ENCODE data around the gene BCL7C. TPM values are rescaled to one million over a fixed set of nuclear protein-coding genes. Genes with fewer than 3 reads are reported as not detected.
A peak's percentile ranks its signal among the peaks of the same experiment; 100 is the strongest.

Gene BCL7C
- total RNA-seq, 4 donors from 2014 or later: 39.2 to 48.7 (median 42.0) TPM

DNA sequence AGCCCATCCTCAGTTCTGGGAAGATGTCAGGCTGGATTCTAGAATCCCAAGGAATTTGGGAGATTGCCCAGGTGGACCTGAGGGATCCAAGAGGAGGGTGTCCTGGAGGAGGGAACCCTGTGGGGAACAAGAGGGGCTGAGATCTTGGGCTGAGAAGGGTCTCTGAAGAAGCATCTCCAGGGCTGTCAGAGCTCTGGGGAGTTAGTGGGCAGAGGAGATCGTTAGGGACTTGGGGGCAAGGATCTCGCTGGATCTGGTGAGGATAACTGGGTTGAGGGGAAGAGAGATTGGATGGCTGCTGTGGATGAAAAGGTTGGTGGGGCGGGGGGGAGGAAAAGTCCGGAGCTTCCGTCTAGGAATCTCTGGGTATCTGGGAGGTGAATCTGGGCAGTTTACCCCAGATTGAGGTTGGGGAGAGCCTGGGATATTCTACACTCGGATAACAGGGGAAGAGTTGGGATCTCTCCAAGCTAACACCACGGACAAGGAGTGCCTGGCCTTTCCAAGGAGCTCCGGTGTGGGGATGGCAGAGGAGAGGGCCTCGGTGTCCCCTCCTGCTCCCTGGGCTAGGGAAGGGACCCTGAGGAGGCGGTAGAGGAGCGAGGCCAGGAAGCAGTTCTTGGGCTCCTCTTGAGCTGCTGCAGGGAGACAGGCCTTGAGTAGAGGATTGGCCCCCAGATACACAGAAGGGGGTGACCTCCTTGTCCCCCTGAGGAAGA is 31.2 kb upstream of the BCL7C start:
- 57 to 63% methylated on average over 4 to 8 of the region's 11 CpGs for WGBS, 2 donors (ENCODE audit: low coverage in 1 of 2)
- H3K36me3 ChIP-seq: peaks cover 0 to 40% of the 10 kb centered on the region in 2 donors
- H3K4me1 ChIP-seq: peaks cover 0 to 47% (median 12%) of the 10 kb centered on the region in 3 donors
- peak overlapping the region in 3 of 4 donors; percentile 89 to 99 (median 96) for H3K27ac ChIP-seq
- no peaks in the 10 kb centered on the region for H3K9me3 ChIP-seq
- ATAC-seq: no peak
- H3K4me3 ChIP-seq: peak overlapping the region in 1 of 2 donors; percentile 83
- TF ChIP-seq POLR2A (IDR thresholded peaks at IDR 0.05): no peak
- TF ChIP-seq, protein P1, sequence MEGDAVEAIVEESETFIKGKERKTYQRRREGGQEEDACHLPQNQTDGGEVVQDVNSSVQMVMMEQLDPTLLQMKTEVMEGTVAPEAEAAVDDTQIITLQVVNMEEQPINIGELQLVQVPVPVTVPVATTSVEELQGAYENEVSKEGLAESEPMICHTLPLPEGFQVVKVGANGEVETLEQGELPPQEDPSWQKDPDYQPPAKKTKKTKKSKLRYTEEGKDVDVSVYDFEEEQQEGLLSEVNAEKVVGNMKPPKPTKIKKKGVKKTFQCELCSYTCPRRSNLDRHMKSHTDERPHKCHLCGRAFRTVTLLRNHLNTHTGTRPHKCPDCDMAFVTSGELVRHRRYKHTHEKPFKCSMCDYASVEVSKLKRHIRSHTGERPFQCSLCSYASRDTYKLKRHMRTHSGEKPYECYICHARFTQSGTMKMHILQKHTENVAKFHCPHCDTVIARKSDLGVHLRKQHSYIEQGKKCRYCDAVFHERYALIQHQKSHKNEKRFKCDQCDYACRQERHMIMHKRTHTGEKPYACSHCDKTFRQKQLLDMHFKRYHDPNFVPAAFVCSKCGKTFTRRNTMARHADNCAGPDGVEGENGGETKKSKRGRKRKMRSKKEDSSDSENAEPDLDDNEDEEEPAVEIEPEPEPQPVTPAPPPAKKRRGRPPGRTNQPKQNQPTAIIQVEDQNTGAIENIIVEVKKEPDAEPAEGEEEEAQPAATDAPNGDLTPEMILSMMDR (IDR thresholded peaks at IDR 0.05): no peak
- TF ChIP-seq POLR2AphosphoS5 (IDR thresholded peaks at IDR 0.05): no peak
- no peak for TF ChIP-seq EP300 (IDR thresholded peaks at IDR 0.05)
- no peaks in the 10 kb centered on the region for H3K27me3 ChIP-seq

DNA sequence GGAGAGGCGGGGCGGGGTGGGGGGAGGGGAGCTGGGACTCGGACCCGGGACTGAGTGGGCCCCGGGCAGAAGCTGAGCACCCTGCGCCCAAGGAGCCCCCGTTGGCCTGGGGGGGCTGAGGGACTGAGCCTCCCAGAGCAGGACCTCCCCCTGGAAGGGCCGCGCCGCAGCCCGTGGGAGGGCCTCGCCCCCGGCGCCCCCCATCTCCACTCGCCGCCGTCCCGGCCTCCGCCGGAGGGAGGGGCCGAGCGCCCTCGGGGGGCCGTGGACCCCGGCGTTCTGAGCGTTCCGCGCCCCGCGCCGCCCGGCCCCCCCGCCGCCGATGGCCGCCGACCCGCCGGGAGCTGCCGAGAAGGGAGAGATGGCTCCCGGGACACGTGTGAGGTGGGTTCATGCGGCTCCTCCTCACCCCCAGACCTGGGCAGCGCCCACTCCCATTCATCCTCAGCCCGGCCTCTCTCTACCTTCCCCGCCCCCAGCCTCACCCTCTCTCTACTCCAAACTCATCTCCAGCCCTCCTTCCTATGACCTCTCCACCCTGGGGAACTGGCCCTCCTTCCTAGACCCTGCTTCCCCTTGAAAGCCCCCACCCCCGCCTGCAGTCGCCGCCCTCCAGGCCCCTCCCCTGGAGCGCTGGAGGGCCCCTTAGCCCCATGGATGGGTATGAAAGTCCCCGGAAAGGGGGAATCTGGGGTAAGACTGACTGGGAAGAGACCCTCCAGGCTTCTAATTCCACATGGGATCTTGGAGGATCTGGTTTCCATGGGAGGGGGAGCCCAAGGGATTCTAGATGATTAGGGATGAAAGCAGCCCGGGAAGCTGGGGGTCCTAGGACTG is 30.4 kb upstream of the BCL7C start:
- peaks cover 0 to 47% (median 12%) of the 10 kb centered on the region in 3 donors for H3K4me1 ChIP-seq
- no peak for ATAC-seq
- peak overlapping the region; percentile 75 to 83 for H3K4me3 ChIP-seq

DNA sequence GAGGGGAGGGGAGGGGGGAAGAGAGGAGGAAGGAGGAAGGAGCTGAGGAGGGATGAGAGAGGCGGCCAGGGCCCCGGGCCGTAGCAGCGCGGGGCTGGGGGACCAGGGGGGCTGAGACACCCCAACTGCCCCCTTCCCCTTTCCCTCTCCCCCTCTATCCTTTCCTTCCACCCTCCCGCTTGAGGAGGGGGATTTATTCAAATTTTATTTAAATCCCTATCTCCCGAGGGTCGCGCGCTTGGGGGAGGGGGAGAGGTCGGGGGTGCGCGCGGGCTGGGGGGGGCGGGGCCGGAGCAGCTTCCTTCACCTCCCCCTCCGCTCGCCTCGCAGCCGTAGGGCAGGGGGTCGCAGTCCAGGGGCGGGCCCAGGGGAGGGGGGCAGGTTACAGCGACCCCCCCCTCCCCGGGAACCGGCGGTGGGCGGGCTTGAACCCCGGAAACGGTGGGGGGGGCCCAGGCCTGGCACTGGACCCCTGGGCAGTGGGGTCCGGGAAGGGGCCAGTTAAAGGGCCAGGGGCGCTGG is 29.7 kb upstream of the BCL7C start, which contains the start of gene FBXL19:
TSS of gene FBXL19 (plus strand) at position 19 of the 522 bp plus-strand sequence. CDS start 2,183 bp downstream, outside the sequence.
- TF ChIP-seq, protein P1 (IDR thresholded peaks at IDR 0.05): no peak
- TF ChIP-seq EP300 (IDR thresholded peaks at IDR 0.05): no peak
- no peak for TF ChIP-seq POLR2A (IDR thresholded peaks at IDR 0.05)
- no peak for TF ChIP-seq POLR2AphosphoS5 (IDR thresholded peaks at IDR 0.05)
- WGBS, 2 donors (ENCODE audit: low coverage in 1 of 2): 0% methylated on average over 3 of the region's 31 CpGs; no CpG with 5 or more reads in 1 of the 2 donors

More for the DNA sequence above, 30.4 kb upstream of the BCL7C start:
- WGBS, 2 donors (ENCODE audit: low coverage in 1 of 2): 10% methylated on average over 2 of the region's 53 CpGs; no CpG with 5 or more reads in 1 of the 2 donors
- no peaks in the 10 kb centered on the region for H3K27me3 ChIP-seq
- no peak for TF ChIP-seq POLR2AphosphoS5 (IDR thresholded peaks at IDR 0.05)
- TF ChIP-seq POLR2A (IDR thresholded peaks at IDR 0.05): no peak
- peak overlapping the region; percentile 63 to 99 (median 92) for H3K27ac ChIP-seq
- peaks cover 0 to 33% of the 10 kb centered on the region in 2 donors for H3K36me3 ChIP-seq
- no peaks in the 10 kb centered on the region for H3K9me3 ChIP-seq

DNA sequence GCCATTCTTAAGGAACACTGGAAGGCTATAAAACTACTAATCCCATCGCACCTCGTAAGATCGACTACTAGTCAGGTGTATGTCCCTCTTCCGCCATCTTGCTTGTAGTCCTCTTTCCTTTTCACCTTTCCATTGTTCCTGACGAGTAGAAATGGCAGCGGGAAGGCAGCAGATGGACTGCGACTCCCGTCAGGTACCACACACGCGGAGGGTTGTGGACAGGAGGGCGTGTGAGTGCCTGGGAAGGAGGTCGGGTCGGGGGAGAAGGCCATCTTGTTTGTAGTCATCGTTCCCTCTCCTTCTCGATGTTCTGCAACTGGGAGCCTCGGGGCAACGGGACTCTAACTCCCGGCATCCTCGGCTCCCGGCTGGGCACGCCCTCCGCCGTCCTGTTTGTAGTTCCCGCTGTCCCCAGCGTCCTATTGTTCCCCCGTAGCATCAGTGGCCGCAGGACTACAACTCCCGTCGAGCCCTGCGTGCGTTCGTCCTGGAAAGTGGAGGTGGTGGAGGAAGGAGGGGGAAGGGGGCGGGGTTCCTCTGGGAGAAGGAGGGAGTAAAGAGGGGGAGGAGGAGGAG is 29.2 kb upstream of the BCL7C start:
- 0% methylated on average over 10 of the region's 33 CpGs; no CpG with 5 or more reads in 1 of the 2 donors for WGBS, 2 donors (ENCODE audit: low coverage in 1 of 2)
- Histone ChIP-seq H3K9me3 (no peaks in the 10 kb centered on the region), H3K27me3 (no peaks in the 10 kb centered on the region), H3K4me3 (peak overlapping the region; percentile 75 to 83), H3K27ac (peak overlapping the region; percentile 75 to 99 (median 92)), H3K36me3 (peaks cover 0 to 22% of the 10 kb centered on the region in 2 donors), H3K4me1 (peaks cover 0 to 46% (median 12%) of the 10 kb centered on the region in 3 donors)
- peak; percentile 86 for ATAC-seq
- TF ChIP-seq POLR2A (IDR thresholded peaks at IDR 0.05): no peak
- peak; percentile 68 for TF ChIP-seq POLR2AphosphoS5 (IDR thresholded peaks at IDR 0.05)
- TF ChIP-seq, protein P1 (IDR thresholded peaks at IDR 0.05): no peak
- no peak for TF ChIP-seq EP300 (IDR thresholded peaks at IDR 0.05)

More for the DNA sequence above, 29.7 kb upstream of the BCL7C start, which contains the start of gene FBXL19:
- H3K9me3 ChIP-seq: no peaks in the 10 kb centered on the region
- peaks cover 0 to 26% of the 10 kb centered on the region in 2 donors for H3K36me3 ChIP-seq
- no peaks in the 10 kb centered on the region for H3K27me3 ChIP-seq
- peak within 1 kb of the TSS; percentile 75 to 99 (median 92) for H3K27ac ChIP-seq
- H3K4me1 ChIP-seq: peaks cover 0 to 47% (median 12%) of the 10 kb centered on the region in 3 donors
- ATAC-seq: no peak
- peak within 1 kb of the TSS; percentile 75 to 83 for H3K4me3 ChIP-seq
